ENCODE measurements around the gene MPRIP.

DNA sequence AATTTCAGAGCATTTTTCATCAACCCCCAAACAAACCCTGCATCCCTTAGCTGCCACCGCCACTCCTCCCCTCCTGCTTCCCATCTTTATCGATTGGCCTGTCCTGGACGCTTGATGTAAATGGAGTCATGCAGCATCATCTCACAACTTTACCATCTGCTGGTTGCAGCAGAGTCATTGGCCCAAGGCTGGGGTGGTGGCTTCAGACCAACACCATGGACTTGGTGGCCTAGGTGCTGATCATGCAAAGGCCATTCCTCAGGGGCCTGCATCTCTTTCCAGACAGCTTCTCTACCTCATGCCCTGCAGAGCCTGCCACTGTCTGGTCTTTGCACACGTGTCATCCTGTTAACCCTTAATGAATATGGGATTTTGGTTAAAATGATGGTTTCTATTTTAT, 73.4 kb downstream of the MPRIP start:
- no peak for TF ChIP-seq POLR2A (IDR thresholded peaks at IDR 0.05)
- TF ChIP-seq, protein P1, sequence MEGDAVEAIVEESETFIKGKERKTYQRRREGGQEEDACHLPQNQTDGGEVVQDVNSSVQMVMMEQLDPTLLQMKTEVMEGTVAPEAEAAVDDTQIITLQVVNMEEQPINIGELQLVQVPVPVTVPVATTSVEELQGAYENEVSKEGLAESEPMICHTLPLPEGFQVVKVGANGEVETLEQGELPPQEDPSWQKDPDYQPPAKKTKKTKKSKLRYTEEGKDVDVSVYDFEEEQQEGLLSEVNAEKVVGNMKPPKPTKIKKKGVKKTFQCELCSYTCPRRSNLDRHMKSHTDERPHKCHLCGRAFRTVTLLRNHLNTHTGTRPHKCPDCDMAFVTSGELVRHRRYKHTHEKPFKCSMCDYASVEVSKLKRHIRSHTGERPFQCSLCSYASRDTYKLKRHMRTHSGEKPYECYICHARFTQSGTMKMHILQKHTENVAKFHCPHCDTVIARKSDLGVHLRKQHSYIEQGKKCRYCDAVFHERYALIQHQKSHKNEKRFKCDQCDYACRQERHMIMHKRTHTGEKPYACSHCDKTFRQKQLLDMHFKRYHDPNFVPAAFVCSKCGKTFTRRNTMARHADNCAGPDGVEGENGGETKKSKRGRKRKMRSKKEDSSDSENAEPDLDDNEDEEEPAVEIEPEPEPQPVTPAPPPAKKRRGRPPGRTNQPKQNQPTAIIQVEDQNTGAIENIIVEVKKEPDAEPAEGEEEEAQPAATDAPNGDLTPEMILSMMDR (IDR thresholded peaks at IDR 0.05): no peak
